Esophagus muscularis mucosa (tissue), 4 donors: ENCODE results near the gene HPX. TPM values are rescaled to one million over a fixed set of nuclear protein-coding genes. Genes with fewer than 3 reads are reported as not detected.
A peak's percentile ranks its signal among the peaks of the same experiment; 100 is the strongest.

ENCODE experiments used
- DNase-seq: peaks from one replicate; pipeline ENCODE4 v3.0.0-alpha.2; 2017; ENCODE audit errors: extremely low spot score
- H3K27ac ChIP-seq, 4 donors: fragments of 200-600 bp; sonication (generic); replicated peaks in 1 of 4; 1 replicate in 3 of 4; 2 replicates in 1 of 4; pipeline ENCODE4 v1.5.1; 2016 to 2019; ENCODE audit warnings: mild to moderate bottlenecking in 1 of 4
- H3K27me3 ChIP-seq, 4 donors: fragments of 200-600 bp; sonication (generic); one replicate each; pipeline versions ENCODE4 v1.5.1 to v1.6.0; 2016 to 2019
- H3K36me3 ChIP-seq, 4 donors: fragments of 200-600 bp; sonication (generic); one replicate each; pipeline ENCODE4 v1.5.1; 2016 to 2019
- H3K4me1 ChIP-seq, 4 donors: fragments of 200-600 bp; sonication (generic); one replicate each; pipeline ENCODE4 v1.5.1; 2016 to 2019
- H3K4me3 ChIP-seq, 4 donors: fragments of 200-600 bp; sonication (generic); 1 replicate in 2 of 4; 2 replicates in 2 of 4; pipeline ENCODE4 v1.5.1; 2016 to 2019; ENCODE audit warnings: mild to moderate bottlenecking in 4 of 4, moderate library complexity in 1 of 4
- H3K9me3 ChIP-seq, 4 donors: fragments of 200-600 bp; sonication (generic); 1 replicate in 3 of 4; 2 replicates in 1 of 4; pipeline ENCODE4 v1.5.1; 2016 to 2019
- EP300 ChIP-seq: sonication (generic); formaldehyde crosslinking; IDR thresholded peaks from one replicate; pipeline ENCODE4 v1.6.1; 2017; ENCODE audit warnings: antibody characterized with exemption
- POLR2A ChIP-seq: fragments of 450-650 bp; IDR thresholded peaks from one replicate; pipeline ENCODE4 v1.6.1; 2017; ENCODE audit warnings: antibody characterized with exemption, moderate library complexity, mild to moderate bottlenecking, low read depth
- POLR2AphosphoS5 ChIP-seq, 2 donors: sonication (generic); formaldehyde crosslinking; IDR thresholded peaks; one replicate each; pipeline ENCODE4 v1.6.1; 2017; ENCODE audit warnings: antibody characterized with exemption in 2 of 2
- WGBS: methylation state at CpG from one replicate; pipeline ENCODE4 v1.1.5; 2018; 5-methylcytosine and 5-hydroxymethylcytosine counted together
- intact Hi-C: fragments of 100-400 bp; cut with DNase I; formaldehyde crosslinking; loops from one replicate; pipeline ENCODE4 v1.15.1; 2023
- total RNA-seq, 4 donors: library from RNA; depleted of rRNA; stranded (reverse); fragments of >200 nt; gene quantifications; one replicate each; pipeline versions ENCODE4 v1.1.0 to v1.2.1, GENCODE V29; 2016
- TF ChIP-seq, protein P1 (sequence below), 3 experiments: fragments of 200-600 bp in 2 of 3; fragments of 450-650 bp in 1 of 3; sonication (generic) in 2 of 3; IDR thresholded peaks; one replicate each; pipeline ENCODE4 v1.5.1; 2017 to 2019; ENCODE audit warnings: antibody characterized with exemption in 3 of 3, mild to moderate bottlenecking in 2 of 3, moderate library complexity in 1 of 3

The HPX gene
- total RNA-seq, 4 donors from 2014 or later: 0.50 to 1.2 (median 0.69) TPM

DNA sequence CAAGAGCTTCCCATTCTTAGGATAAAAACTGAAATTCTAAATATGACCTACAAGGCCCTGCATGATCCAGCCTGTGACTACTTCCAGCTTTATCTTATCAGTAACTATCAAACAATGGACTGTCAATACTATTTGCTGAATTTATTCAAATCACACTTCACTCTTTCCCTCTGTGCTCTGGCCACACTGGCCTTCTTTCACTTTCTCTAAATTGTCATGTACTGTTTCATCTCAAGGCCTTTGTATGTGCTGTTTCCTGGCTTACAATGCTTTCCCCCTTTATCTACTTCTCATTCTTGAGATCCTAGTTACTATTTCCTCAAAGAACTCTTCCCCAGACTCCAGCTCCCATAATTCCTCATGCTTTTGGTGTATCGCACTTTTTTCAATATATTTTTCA lies 46.2 kb upstream of the HPX start:
- H3K4me3 ChIP-seq: no peak overlapping the region
- 97% methylated on average over 1 of the region's 1 CpG for WGBS
- intact Hi-C loops: no loop called here
- H3K9me3 ChIP-seq: no peaks in the 10 kb centered on the region
- no peak for DNase-seq
- H3K36me3 ChIP-seq: peaks cover 0 to 88% (median 54%) of the 10 kb centered on the region in 4 donors
- no peaks in the 10 kb centered on the region for H3K27me3 ChIP-seq
- H3K4me1 ChIP-seq: peaks cover 11 to 17% (median 13%) of the 10 kb centered on the region in 4 donors
- TF ChIP-seq EP300 (no peak), POLR2AphosphoS5 (IDR thresholded peaks at IDR 0.05) (no peak)
- no peak overlapping the region for H3K27ac ChIP-seq

DNA sequence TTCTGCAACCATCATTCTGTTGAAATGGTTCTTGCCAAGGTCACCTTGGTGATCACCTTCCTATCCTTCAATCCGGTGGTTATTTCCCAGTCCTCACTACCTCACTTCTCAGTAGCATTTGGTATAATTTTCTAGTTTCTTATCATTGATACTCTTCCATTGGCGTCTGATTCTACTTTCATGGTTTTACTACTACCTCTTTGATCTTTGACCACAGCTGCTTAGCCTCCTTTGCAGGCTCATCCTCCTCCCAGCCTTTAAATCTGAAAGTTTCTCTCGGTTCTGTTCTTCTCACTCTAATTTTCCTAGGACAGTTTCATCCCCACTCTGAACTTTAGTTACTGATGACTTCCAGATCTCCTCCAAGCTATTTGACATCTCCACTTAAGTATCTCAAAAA lies 45.5 kb upstream of the HPX start:
- WGBS: 93% methylated on average over 3 of the region's 3 CpGs
- peaks cover 0 to 86% (median 51%) of the 10 kb centered on the region in 4 donors for H3K36me3 ChIP-seq
- H3K4me1 ChIP-seq: peaks cover 14 to 20% (median 16%) of the 10 kb centered on the region in 4 donors
- no peak overlapping the region for H3K27ac ChIP-seq
- H3K9me3 ChIP-seq: no peaks in the 10 kb centered on the region
- intact Hi-C loops: no loop called here
- no peaks in the 10 kb centered on the region for H3K27me3 ChIP-seq
- no peak overlapping the region for H3K4me3 ChIP-seq
- TF ChIP-seq POLR2AphosphoS5 (IDR thresholded peaks at IDR 0.05) (no peak), POLR2A (no peak), EP300 (no peak)
- TF ChIP-seq, protein P1, sequence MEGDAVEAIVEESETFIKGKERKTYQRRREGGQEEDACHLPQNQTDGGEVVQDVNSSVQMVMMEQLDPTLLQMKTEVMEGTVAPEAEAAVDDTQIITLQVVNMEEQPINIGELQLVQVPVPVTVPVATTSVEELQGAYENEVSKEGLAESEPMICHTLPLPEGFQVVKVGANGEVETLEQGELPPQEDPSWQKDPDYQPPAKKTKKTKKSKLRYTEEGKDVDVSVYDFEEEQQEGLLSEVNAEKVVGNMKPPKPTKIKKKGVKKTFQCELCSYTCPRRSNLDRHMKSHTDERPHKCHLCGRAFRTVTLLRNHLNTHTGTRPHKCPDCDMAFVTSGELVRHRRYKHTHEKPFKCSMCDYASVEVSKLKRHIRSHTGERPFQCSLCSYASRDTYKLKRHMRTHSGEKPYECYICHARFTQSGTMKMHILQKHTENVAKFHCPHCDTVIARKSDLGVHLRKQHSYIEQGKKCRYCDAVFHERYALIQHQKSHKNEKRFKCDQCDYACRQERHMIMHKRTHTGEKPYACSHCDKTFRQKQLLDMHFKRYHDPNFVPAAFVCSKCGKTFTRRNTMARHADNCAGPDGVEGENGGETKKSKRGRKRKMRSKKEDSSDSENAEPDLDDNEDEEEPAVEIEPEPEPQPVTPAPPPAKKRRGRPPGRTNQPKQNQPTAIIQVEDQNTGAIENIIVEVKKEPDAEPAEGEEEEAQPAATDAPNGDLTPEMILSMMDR (IDR thresholded peaks at IDR 0.05): no peak
- no peak for DNase-seq

DNA sequence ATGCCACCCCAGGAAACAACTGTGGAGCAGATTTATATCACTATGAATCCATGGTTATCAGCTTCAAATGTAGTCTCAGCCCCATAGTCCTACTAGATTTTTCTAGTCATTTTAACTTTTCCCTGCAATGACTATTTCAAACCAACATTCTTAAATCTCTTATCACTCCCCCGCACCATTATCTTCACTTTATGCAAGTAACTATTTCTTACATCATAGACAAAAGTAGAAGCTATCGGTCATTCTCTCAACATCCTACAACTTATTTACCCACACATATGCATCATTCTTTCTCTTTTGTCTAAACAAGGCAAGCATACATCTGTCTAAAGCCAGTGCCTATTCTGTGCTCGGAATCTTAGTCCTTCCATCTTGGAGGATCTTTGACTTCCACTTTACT lies 44.9 kb upstream of the HPX start:
- intact Hi-C loops: no loop called here
- Histone ChIP-seq H3K9me3 (no peaks in the 10 kb centered on the region), H3K4me1 (peaks cover 15 to 23% (median 19%) of the 10 kb centered on the region in 4 donors), H3K4me3 (no peak overlapping the region), H3K36me3 (peaks cover 0 to 84% (median 50%) of the 10 kb centered on the region in 4 donors), H3K27me3 (no peaks in the 10 kb centered on the region), H3K27ac (no peak overlapping the region)
- DNase-seq: no peak
- 94% methylated on average over 3 of the region's 3 CpGs for WGBS
- TF ChIP-seq EP300: no peak
- TF ChIP-seq, protein P1 (IDR thresholded peaks at IDR 0.05): no peak

DNA sequence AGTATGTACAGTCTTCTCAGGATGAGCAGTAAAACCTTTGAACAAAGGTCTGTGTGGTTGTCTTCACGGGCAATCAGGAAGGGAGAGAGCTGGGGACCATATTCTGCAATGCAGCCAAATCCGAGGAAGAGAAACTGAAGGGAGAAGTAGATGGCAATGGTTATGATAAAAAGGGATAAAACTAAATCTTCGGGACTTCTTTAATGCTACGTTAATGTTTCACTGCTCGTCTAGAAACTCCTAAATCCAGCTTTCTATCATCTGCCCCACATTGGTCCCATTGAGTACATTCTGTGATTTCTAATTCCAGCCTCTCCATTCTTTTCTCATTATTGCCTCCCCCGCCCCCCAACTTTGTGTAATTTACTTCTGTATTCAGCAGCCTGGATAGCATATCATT lies 42.2 kb upstream of the HPX start:
- TF ChIP-seq POLR2AphosphoS5 (IDR thresholded peaks at IDR 0.05): no peak
- TF ChIP-seq EP300: no peak
- TF ChIP-seq, protein P1 (IDR thresholded peaks at IDR 0.05): no peak
- no peak for TF ChIP-seq POLR2A
- Histone ChIP-seq H3K27me3 (no peaks in the 10 kb centered on the region), H3K9me3 (no peaks in the 10 kb centered on the region), H3K4me1 (peaks cover 20 to 46% (median 34%) of the 10 kb centered on the region in 4 donors), H3K36me3 (peaks cover 8 to 74% (median 54%) of the 10 kb centered on the region in 4 donors), H3K27ac (peak overlapping the region in 1 of 4 donors; percentile 91), H3K4me3 (no peak overlapping the region)
- intact Hi-C loops: no loop called here
- WGBS: 83% methylated on average over 6 of the region's 6 CpGs
- DNase-seq: no peak

DNA sequence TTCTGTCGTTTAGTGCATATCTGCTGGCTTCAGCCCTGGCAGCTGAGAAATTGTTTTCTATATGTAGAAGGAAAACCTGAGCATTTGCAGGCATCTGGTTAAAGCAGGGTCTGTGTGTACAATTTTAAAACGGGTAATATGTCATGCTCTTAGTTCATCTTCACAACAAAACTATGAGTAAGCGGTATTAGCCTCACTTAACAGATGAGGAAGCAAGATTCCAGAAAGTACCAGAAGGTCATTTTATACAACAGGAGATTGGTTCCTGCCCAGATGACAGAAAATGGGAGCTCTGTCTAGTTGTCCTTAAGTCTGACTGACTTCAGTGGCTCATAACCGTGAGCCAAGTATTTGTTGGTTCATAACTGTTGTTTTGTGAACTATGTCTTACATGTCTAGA lies 41.7 kb upstream of the HPX start:
- H3K4me3 ChIP-seq: peak overlapping the region; percentile 62 to 82 (median 77)
- H3K4me1 ChIP-seq: peaks cover 20 to 46% (median 34%) of the 10 kb centered on the region in 4 donors
- H3K27me3 ChIP-seq: no peaks in the 10 kb centered on the region
- intact Hi-C loops: no loop called here
- DNase-seq: no peak
- TF ChIP-seq POLR2AphosphoS5 (IDR thresholded peaks at IDR 0.05) (no peak), POLR2A (no peak), EP300 (no peak)
- TF ChIP-seq, protein P1 (IDR thresholded peaks at IDR 0.05): no peak
- no peaks in the 10 kb centered on the region for H3K9me3 ChIP-seq
- H3K36me3 ChIP-seq: peaks cover 9 to 74% (median 58%) of the 10 kb centered on the region in 4 donors
- H3K27ac ChIP-seq: peak overlapping the region in 3 of 4 donors; percentile 91 to 92 (median 91)
- 82% methylated on average over 4 of the region's 4 CpGs for WGBS
